GM18526 (cell line): ENCODE data around the gene PCDHGC5.

Experiments used
- POLR2A ChIP-seq: IDR thresholded peaks from 3 replicates; pipeline ENCODE4 v1.6.1; 2011; ENCODE audit not compliant: insufficient read length; ENCODE audit errors: extremely low read depth

The PCDHGC5 gene

GRCh38 chr5:141529873-141530272 is 41.0 kb downstream of the PCDHGC5 start:
- TF ChIP-seq POLR2A: no peak

GRCh38 chr5:141532726-141533125 is 43.8 kb downstream of the PCDHGC5 start:
- TF ChIP-seq POLR2A: no peak

DNA sequence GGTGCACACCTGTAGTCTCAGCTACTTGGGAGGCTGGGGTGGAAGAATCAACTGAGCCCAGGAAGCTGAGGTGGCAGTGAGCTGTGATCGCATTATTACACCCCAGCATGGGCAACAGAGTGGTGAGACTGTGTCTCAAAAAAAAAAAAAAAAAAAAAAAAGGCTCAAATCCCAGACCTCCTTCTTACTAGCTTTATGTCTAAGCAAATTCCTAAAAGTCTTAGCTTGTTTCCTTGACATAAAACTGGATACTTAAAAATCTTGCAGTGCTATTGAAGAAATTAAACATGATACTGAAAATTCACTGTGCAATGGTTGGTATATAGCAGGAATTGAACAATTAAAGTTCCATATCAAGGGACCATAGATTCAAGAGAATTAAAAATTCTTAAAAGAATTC is 45.0 kb downstream of the PCDHGC5 start:
- TF ChIP-seq POLR2A: no peak

DNA sequence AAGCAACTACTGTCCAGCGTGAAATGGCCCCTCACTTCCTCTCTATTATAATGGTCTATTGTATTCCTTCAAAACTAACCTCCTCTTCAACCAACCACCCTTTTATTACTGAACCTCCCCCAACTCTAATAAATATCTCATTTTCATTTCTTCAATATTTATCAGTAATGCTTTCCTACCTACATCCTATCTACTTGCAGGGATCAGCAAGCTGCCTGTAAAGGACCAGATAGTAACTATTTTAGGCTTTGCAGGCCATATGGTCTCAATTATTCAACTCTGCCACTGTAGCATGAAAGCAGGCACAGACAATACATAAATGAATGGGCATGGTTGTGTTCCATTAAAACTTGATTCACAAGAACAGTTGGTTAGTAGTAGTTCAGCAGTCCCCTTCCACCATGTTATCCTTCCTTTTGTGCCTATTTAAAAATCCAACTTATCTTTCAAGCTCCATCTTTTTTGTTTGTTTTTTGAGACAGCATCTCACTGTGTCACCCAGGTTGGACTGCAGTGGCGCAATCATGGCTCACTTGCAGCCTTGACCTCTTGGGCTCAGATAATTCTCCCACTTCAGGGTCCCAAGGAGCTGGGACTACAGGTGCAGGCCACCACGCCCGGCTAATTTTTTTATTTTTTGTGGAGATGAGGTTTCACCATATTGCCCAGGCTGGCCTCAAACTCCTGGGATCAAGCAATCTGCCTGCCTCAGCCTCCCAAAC is 45.8 kb downstream of the PCDHGC5 start:
- no peak for TF ChIP-seq POLR2A
